ENCODE measurements around the gene VPS26B.
"Not testable (repeated sequence)": the region's sequence is repeated elsewhere in the genome, so short reads cannot be mapped to it uniquely, and the experiment has no call there.

The VPS26B gene

DNA sequence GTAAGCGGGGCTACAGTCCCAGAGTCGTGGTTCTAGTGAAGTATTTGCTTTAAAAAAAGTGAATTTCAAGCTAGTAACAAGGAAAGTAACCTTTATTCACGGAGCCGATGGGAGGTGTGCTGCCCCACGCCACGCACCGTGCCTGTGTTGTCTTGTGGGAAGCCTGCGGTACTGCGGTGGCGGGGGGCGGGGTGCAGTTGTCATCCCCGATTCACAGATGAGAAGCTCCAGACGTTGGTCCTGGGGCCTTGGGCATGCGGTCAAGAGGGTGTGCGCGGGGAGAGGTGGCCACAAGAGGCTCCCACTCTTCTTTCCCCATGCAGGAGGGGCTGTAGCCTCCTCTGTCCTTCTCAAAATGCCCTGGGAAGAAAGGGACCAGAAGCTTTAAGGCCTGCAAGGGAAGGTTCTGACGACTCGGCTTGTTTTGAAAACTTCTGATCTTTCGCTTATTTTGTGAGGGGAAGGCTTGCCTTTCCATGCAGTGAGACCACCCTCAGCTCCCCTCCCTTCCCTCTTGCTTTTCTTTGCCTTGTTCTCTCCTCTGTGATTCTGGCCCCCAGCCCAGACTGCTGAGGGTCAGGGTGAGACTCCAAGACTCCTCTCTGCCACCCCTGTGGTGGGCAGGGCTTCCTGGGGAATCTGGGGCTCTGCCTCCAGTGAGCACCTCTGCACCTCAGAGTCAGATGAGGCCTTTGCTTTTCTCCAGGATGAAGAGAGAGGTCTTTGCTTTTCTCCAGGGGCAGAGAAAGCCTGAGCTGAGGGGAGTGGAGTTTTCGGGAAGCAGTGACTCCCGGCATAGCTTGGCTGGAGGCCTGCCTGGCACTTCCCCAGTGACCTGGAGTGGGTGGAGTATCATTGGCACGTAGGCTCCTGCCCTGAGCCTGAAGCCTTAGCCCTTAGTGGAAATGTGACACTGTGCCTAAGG, 57.9 kb downstream of the VPS26B start:
- DNase-seq (ENCODE audit: low read depth) = no peak
- no peak overlapping the region for H3K4me3 ChIP-seq (ENCODE audit: low read length)
- TF ChIP-seq, protein P1, sequence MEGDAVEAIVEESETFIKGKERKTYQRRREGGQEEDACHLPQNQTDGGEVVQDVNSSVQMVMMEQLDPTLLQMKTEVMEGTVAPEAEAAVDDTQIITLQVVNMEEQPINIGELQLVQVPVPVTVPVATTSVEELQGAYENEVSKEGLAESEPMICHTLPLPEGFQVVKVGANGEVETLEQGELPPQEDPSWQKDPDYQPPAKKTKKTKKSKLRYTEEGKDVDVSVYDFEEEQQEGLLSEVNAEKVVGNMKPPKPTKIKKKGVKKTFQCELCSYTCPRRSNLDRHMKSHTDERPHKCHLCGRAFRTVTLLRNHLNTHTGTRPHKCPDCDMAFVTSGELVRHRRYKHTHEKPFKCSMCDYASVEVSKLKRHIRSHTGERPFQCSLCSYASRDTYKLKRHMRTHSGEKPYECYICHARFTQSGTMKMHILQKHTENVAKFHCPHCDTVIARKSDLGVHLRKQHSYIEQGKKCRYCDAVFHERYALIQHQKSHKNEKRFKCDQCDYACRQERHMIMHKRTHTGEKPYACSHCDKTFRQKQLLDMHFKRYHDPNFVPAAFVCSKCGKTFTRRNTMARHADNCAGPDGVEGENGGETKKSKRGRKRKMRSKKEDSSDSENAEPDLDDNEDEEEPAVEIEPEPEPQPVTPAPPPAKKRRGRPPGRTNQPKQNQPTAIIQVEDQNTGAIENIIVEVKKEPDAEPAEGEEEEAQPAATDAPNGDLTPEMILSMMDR (conservative IDR thresholded peaks at IDR 0.05; ENCODE audit: low read length) = no peak

DNA sequence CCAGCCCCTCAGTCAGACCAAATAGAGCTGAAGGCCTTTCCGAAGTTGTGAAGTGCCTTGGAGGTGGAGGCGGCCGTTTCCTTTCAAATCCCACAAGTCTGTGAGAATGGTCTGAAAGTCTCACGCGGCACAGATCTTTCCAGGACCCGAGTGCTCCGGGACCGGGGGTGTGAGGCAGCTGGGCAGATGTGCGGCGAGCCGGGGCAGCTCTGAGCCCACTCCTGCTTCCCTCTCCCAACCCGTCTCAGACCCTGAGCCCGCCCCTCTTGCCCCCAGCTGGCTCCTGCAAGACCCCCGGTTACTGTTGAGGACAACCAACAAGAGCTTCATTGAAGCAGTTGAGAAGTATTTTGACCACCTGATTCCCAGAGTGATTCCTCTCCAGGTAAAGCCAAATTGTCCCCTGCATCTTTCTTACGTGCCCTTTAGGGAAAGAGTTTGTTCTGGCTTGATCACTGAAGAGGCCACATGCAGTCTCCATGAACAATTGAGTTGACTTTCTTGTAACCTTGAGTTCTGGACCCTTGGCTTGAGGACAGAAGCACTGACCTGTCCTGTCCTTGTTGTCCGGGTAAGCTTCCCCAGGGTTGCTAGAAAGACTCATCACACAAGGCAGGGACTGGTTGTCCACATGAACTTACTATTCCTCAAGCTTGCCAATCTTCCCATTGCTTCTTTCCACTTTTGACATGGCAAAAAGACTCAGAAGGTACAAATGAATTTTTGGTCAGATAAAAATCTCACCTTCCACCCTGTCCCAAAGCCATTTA, 59.2 kb downstream of the VPS26B start:
- no peak overlapping the region for H3K4me3 ChIP-seq (ENCODE audit: low read length)
- TF ChIP-seq, protein P1 (conservative IDR thresholded peaks at IDR 0.05; ENCODE audit: low read length) = no peak
- DNase-seq (ENCODE audit: low read depth) = no peak

DNA sequence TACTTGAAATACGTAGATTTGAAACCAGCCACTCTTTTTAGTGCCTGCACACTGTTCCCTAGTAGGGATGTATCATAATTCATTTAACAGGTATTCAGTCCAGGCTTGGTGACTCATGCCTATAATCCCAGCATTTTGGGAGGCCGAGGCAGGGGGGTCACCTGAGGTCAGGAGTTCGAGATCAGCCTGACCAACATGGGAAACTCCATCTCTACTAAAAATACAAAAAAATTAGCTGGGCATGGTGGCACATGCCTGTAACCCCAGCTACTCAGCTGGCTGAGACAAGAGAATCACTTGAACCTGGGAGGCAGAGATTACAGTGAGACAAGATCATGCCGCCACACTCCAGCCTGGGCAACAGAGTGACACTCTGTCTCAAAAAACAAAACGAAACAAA, 59.9 kb downstream of the VPS26B start:
- not testable (repeated sequence) for DNase-seq (ENCODE audit: low read depth)

DNA sequence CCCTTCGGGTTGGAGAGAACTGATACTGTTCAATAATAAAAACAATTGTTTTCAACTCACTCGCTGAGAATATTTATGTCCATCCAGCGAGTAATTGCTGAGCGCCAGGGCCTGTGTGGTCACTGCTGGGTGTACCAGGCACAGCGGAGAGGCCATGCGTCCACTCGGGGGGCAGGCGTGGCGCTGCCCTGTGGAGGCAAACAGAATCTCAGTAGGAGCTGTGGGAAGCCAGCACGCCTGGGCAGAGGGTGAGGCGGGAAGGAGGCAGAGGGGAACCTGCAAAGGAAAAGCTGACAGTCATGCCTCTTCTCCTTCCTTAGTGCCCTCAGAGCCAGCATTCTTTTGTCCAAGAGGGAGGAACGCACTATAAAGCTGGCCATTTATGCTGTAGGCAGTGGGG, 63.1 kb downstream of the VPS26B start:
- TF ChIP-seq, protein P1 (conservative IDR thresholded peaks at IDR 0.05; ENCODE audit: low read length) = no peak
- H3K4me3 ChIP-seq (ENCODE audit: low read length) = no peak overlapping the region
- no peak for DNase-seq (ENCODE audit: low read depth)

More for the DNA sequence above, 59.9 kb downstream of the VPS26B start:
- not testable (repeated sequence) for H3K4me3 ChIP-seq (ENCODE audit: low read length)

DNA sequence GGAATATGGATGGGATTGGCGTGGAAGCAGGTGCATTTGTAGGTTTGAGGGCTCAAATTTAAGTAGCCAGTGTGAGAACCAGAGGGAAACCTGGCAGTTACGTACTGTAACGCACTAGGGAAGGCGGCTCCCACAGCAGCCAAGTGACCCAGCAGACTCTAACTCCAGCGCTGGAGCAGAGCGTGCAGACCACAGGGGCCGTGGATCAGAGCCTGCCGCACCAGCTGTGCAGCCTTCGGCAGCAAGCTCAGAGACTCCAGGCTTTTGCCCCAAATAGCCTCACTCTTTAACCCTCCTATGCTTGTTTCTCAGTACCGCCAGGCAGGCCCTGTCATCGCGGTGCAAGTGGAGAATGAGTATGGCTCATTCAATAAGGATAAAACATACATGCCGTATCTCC, 64.0 kb downstream of the VPS26B start:
- H3K4me3 ChIP-seq (ENCODE audit: low read length) = no peak overlapping the region
- DNase-seq (ENCODE audit: low read depth) = no peak
- TF ChIP-seq, protein P1 (conservative IDR thresholded peaks at IDR 0.05; ENCODE audit: low read length) = no peak

DNA sequence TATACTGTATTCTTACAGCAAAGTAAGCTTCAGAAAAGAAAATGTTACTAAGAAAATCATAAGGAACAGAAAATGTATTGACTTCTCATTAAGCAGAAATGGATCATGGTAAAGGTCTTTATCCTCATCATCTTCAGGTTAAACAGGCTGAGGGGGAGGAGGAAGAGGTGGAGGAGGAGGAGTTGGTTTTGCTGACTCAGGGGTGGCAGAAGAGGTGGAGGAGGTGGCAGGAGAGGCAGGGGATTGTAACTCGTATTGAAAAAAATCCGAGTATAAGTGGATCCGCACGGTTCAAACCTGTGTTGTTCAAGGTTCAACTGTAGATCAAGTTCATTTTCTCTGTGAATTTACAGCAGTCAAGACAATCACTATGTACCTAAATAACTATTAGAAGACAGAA, 64.7 kb downstream of the VPS26B start:
- TF ChIP-seq, protein P1 (conservative IDR thresholded peaks at IDR 0.05; ENCODE audit: low read length) = no peak
- no peak overlapping the region for H3K4me3 ChIP-seq (ENCODE audit: low read length)
- DNase-seq (ENCODE audit: low read depth) = no peak

DNA sequence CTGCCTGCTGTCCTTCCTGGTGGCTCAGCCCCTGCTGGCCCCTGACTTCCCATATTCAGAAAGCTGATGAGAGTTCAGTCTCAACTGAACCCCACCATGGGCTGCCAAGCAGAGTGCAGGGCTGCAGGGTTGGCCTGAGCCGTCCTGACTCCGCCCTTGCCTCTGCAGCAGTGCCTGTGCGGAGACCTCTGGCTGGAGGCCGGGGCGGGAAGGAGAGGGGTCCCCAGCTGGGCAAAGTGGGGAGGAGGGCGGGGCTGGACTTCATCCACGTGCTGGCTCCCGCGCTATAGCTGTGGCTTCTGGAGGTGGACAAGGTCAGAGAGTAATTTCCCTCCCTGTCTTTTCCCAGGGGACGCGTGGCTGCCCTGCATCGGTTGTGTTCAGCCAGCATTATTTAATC, 65.3 kb downstream of the VPS26B start:
- TF ChIP-seq, protein P1 (conservative IDR thresholded peaks at IDR 0.05; ENCODE audit: low read length) = no peak
- no peak overlapping the region for H3K4me3 ChIP-seq (ENCODE audit: low read length)
- no peak for DNase-seq (ENCODE audit: low read depth)

Data from AG10803 (cell line).